Peyer's patch (tissue), 4 donors: Measurements from ENCODE around the gene OR8K3.

Source experiments
- CTCF ChIP-seq, 6 experiments: fragments of 450-650 bp in 4 of 6; fragments of 200-600 bp in 2 of 6; sonication (generic) in 1 of 6; IDR thresholded peaks; one replicate each; pipeline ENCODE4 v1.5.1; 2017 to 2019; ENCODE audit warnings: antibody characterized with exemption in 6 of 6, mild to moderate bottlenecking in 3 of 6, moderate library complexity in 1 of 6
- POLR2A ChIP-seq, 2 donors: fragments of 450-650 bp; IDR thresholded peaks; one replicate each; pipeline ENCODE4 v1.5.1; 2017; ENCODE audit warnings: antibody characterized with exemption in 2 of 2, mild to moderate bottlenecking in 2 of 2, moderate library complexity in 2 of 2

GRCh38 chr11:56333156-56333555, 18.2 kb downstream of the OR8K3 start:
- TF ChIP-seq POLR2A (IDR thresholded peaks at IDR 0.05) (no peak), CTCF (IDR thresholded peaks at IDR 0.05) (no peak)
